ENCODE results near the gene GREB1.

GRCh38 chr2:11494310-11494709 is 39.5 kb upstream of the GREB1 start:
- TF ChIP-seq MAZ (IDR thresholded peaks at IDR 0.05; ENCODE audit: borderline replicate concordance, low read depth, low read length) (no peak), POLR2A (IDR thresholded peaks at IDR 0.05; ENCODE audit: low read depth, low read length) (no peak), RFX5 (IDR thresholded peaks at IDR 0.05; ENCODE audit: low read depth, low read length) (no peak)
- TF ChIP-seq, protein P1, sequence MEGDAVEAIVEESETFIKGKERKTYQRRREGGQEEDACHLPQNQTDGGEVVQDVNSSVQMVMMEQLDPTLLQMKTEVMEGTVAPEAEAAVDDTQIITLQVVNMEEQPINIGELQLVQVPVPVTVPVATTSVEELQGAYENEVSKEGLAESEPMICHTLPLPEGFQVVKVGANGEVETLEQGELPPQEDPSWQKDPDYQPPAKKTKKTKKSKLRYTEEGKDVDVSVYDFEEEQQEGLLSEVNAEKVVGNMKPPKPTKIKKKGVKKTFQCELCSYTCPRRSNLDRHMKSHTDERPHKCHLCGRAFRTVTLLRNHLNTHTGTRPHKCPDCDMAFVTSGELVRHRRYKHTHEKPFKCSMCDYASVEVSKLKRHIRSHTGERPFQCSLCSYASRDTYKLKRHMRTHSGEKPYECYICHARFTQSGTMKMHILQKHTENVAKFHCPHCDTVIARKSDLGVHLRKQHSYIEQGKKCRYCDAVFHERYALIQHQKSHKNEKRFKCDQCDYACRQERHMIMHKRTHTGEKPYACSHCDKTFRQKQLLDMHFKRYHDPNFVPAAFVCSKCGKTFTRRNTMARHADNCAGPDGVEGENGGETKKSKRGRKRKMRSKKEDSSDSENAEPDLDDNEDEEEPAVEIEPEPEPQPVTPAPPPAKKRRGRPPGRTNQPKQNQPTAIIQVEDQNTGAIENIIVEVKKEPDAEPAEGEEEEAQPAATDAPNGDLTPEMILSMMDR (conservative IDR thresholded peaks at IDR 0.05; ENCODE audit: low read depth, low read length) = no peak

Measured in IMR-90 (cell line).